GM18502 (cell line): ENCODE measurements around the gene F7.

ENCODE experiments used
- ATAC-seq: cut with Tn5 transposase; IDR thresholded peaks from one replicate; pipeline ENCODE4 v1.9.1; 2021; ENCODE audit warnings: mild to moderate bottlenecking; ENCODE audit not compliant: unreplicated experiment, poor library complexity

F7 gene

DNA sequence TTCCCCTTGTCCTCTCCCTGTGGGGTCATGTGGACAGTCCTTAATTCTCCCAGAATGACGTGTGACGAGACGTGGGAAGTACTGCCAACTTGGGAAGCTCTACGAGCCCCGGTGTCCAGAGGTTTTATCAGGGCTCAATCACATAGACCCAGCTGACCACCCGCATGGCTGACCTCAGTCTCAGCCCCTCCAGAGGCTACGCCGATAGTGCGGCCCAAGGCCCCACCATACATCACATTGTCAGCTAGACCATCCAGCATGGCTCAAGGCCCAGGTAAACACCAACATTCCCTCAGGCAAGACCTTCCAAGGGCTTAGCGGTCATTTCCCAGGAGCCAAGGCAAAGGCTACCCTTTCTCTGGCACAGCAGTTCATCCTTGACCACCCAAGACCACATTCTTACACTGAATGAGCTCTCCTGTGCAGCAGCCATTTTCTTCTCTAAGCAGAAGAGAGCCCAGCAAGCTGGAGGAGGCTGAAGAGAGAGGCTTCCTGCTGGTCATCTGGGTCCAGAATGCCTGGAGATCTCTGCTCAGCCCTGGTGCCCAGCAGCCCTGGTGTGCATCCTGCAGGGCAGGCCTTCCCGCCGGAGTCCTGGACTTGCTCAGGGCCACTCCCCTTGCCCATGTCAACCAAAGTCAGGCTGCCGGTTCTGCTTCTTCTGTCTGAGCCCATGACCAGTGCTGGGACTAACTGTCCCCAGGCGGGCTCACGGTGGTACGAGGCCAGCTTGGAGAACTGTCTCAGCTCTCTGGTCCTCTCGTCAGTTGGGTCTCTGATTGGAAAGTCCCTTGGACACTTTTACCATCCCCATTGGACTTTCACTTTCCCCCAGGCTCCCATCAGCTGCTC is 9.1 kb downstream of the F7 start:
- ATAC-seq = no peak

- ATAC-seq = no peak
Measured at GRCh38 chr13:113115363-113116205, 10.0 kb downstream of the F7 start.

GRCh38 chr13:113116206-113116800 is 10.7 kb downstream of the F7 start:
- no peak for ATAC-seq

GRCh38 chr13:113116871-113117271 is 11.3 kb downstream of the F7 start:
- ATAC-seq = no peak

GRCh38 chr13:113117335-113117872 is 11.8 kb downstream of the F7 start:
- ATAC-seq = no peak

- ATAC-seq = no peak
Measured at GRCh38 chr13:113117911-113118260, 12.3 kb downstream of the F7 start.

- ATAC-seq = no peak
Measured at GRCh38 chr13:113118261-113119021, 12.8 kb downstream of the F7 start.

DNA sequence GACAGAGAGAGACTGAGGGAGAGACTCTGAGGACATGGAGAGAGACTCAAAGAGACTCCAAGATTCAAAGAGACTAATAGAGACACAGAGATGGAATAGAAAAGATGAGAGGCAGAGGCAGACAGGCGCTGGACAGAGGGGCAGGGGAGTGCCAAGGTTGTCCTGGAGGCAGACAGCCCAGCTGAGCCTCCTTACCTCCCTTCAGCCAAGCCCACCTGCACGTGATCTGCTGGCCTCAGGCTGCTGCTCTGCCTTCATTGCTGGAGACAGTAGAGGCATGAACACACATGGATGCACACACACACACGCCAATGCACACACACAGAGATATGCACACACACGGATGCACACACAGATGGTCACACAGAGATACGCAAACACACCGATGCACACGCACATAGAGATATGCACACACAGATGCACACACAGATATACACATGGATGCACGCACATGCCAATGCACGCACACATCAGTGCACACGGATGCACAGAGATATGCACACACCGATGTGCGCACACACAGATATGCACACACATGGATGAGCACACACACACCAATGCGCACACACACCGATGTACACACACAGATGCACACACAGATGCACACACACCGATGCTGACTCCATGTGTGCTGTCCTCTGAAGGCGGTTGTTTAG is 13.7 kb downstream of the F7 start:
- no peak for ATAC-seq

- no peak for ATAC-seq
Measured at GRCh38 chr13:113119822-113120189, 14.2 kb downstream of the F7 start.

DNA sequence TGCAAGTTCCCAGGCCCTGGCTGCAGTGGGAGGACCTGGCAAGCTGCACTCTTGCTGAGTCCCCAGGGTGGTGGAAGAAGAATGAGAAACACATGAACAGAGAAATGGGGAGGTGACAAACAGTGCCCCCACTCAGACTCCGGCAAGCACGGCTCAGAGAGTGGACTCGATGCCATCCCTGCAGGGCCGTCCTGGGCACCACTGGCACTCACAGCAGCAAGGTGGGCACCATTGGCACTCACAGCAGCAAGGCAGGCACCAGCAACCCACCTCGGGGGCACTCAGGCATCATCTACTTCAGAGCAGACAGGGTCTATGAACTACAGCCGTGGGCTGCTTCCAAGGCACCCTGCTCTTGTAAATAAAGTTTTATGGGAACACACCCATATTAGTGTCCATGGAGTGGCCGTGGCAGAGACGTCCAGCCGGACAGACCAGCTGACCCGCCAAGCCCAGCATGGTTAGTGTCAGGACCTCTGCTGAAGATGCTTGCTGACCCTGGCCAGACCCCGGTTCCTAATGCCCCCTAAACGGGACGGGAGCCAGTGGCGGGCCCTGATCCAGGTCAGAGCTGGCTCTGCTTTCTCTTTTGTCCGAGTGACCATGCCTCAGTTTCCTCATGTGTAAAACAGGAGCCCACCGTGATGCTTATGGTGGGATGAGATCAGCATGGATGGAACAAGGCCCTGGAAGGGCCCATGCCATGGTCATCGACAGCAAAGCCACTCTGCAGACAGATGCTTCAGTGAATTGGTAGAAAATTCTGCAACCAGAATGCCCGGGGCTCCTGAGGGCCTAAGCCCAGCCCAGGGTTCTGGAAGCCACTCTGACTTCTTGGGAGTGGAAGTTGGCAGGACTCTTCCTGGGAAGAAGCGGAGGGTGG is 14.9 kb downstream of the F7 start:
- ATAC-seq = no peak

DNA sequence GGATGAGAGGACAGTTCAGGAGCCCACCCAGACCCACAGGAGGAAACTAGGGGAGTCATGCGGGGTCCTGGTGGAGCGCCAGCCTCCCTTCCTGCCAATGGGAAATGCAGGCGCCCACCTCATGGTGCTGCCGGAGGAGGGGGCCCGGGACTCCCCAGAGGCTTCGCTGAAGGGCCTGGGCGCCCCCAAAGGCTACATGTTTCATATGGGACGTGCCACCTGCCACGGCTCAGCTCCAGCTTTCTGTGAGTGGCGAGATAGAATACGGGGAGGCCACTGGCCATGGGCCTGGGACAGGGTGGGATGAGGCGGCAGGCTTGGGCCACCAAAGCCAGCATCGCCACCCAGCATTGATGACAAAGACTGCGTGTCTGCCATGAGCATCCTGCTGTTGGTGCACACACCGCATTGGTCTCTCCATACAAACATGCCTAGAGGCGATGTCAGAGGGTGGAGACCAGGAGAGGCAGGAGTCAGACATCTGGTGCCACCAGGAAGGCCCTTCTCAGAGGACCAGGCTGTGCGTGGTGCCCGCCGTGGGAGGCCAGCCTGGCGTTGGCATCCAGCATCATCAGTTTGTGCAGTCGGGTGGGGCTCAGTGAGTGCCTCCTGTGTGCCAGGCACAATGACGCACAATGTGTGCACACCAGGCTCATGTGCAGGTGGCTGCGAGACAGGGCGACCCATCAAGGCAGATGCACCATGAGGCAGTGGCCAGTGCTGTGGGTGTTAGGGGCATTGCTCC is 15.8 kb downstream of the F7 start:
- no peak for ATAC-seq

DNA sequence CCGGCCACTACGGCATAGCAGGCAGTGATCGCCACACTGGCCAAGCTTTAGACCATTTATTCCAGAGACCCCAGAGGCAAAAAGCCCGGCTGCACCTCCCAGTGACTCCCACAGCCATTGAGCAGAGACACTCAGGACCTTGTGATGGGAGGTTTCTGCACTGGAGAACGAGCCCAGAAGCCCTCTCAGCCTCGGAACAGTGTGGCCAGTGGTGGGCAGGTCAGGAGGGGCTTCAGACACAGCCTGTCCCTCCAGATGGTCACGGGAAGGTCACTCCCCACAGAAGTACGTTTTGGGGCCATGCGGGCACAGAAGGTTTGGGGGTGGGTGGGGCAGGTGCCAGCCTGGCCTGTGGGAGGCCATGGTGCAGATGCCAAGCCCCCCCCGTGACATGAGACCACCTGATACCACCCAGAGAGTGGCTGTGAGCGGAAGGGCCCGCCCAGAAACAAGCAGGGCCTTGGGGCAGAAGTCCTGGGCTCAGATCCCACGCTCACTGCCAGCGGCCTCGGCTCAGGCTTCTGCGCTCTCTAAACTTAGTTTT is 16.4 kb downstream of the F7 start:
- ATAC-seq = no peak

- ATAC-seq = no peak
Measured at GRCh38 chr13:113122550-113123225, 17.1 kb downstream of the F7 start, which contains the start of gene F10. F10 (plus strand) TSS chr13:113122799; CDS start chr13:113122856, 57 bp downstream.

DNA sequence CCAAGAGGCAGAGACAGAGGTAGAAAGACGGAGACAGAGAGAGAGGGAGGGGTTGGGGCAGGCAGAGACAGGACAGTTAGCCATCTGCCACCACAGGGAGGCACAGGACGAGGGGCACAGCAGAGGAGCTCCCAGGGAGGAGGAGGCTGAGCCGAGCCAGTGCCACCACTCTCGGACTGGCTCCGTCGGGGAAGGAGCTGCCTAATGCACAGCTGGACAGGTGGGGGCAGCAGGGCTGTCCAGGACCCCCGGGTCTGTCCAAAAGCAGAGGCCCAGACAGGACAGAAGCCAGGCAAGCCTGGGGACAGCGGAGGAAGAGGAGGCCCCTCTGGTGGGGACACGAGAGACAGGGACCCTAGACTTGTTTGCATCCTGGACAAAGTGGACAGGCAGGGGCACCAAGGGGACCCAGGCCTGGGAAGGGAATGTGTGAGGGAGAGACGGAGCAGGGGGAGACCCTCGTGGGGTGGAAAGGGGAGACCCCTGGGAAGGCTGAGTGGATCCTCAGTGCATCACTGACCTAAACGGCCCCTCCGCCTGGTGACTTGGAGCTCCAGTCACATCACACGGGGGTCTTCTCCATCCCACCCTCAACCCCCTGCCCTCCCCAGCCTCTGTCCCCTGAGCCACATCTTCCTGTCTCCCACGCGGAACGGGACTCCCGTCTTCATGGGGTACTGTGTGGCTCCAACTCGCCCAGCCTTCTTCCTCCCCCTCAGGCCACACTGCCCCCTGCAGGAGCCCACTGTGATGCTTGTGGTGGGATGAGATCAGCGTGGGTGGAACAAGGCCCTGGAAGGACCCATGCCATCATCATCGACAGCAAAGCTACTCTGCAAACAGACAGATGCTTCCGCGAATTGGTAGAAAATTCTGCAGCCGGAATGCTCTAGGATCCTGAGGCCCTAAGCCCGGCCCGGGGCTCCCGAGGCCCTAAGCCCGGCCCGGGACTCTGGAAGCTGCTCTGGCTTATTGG is 17.9 kb downstream of the F7 start:
- ATAC-seq = no peak

GRCh38 chr13:113124211-113124970 is 18.8 kb downstream of the F7 start:
- ATAC-seq = no peak
